Astrocyte of the spinal cord (primary cell): ENCODE data around the gene SMARCAL1.

Source experiments
- DNase-seq: peaks from one replicate; pipeline ENCODE4 v3.0.0; 2011; ENCODE audit warnings: low read depth, low spot score
- H3K4me3 ChIP-seq: 2 replicates; pipeline ENCODE4 v1.5.1; 2011; ENCODE audit warnings: low read depth, mild to moderate bottlenecking, low read length, moderate library complexity
- in situ Hi-C: cut with HindIII; loops from 2 replicates; pipeline ENCODE4 v1.10.0; 2017; ENCODE audit warnings: low sequenced_read_pairs
- TF ChIP-seq, protein P1 (sequence below): IDR thresholded peaks from 2 replicates; pipeline ENCODE4 v1.5.1; 2012; ENCODE audit warnings: low read depth, mild to moderate bottlenecking, low read length, inconsistent platforms

Gene SMARCAL1

DNA sequence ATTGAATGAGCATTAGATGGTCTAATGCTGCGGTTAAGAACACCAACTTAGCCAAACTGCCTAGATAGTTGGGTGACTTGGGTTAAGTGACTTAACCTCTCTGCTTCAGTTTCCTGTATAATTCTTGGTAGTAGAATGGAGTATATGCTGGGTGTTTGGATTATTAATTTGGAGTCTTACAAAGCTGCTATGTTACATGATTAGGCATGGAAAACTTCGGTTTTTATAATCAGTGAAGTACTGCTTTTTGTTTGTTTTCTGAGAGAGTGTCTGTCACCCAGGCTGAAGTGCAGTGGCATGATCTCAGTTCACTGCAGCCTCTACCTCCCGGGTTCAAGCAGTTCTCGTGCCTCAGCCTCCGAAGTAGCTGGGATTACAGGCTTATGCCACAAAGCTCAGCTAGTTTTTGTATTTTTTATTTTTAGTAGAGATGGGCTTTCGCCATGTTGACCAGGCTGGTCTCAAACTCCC, 90.9 kb downstream of the SMARCAL1 start:
- in situ Hi-C loops, result no loop called here
- TF ChIP-seq, protein P1, sequence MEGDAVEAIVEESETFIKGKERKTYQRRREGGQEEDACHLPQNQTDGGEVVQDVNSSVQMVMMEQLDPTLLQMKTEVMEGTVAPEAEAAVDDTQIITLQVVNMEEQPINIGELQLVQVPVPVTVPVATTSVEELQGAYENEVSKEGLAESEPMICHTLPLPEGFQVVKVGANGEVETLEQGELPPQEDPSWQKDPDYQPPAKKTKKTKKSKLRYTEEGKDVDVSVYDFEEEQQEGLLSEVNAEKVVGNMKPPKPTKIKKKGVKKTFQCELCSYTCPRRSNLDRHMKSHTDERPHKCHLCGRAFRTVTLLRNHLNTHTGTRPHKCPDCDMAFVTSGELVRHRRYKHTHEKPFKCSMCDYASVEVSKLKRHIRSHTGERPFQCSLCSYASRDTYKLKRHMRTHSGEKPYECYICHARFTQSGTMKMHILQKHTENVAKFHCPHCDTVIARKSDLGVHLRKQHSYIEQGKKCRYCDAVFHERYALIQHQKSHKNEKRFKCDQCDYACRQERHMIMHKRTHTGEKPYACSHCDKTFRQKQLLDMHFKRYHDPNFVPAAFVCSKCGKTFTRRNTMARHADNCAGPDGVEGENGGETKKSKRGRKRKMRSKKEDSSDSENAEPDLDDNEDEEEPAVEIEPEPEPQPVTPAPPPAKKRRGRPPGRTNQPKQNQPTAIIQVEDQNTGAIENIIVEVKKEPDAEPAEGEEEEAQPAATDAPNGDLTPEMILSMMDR, result no peak
- no peak for DNase-seq
- H3K4me3 ChIP-seq, result no peak overlapping the region

DNA sequence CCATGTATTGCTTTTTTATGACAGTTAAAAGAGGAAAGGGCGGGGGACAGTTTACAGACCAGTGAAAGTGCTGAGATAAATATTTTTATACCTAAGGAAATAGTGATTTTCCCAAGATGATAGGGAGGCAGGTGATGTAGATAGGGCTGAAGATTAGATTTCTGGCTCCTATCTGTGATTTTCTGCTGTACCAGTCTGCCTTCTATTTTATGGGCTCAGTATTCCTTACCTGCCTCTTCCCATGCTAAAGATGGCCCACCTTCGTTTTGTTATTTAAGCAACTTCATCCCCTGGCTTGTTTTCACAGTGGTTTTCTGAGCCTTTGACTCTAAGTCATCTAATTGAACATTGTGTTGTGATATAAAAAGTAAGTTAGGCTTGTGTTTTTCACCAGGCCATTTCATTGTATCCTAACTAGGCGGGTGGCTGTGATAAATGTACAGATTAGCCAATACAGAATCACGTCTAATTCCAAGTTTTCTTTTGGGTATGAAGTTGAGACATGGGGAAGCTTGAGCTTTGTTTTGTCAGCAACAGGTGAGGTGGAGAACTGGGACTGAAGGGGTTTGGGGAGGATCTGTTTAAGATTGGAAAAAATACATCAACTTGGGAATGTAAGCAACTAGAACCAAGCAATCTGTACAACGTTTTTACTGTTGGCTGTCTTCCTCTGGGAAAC, 91.6 kb downstream of the SMARCAL1 start:
- no peak overlapping the region for H3K4me3 ChIP-seq
- TF ChIP-seq, protein P1, result no peak
- DNase-seq, result no peak
- in situ Hi-C loops, result no loop called here

DNA sequence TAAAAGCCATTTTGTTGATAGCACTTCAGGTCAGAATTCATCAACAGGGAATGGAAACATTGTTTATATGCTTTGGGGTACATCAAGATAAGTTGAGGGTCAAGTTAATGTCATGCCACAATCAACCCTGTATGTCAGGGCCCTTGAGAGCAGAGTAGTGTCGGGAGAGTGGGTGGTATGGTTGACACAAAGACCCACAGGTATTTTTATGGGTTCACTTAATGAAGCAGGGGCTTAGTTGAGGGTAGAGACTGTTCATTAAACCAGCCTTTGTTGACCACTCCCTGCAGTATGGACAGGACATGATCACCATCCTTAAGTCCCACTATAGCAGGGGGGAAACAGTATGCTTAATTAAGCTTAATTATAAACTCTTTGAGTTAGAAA, 92.1 kb downstream of the SMARCAL1 start:
- DNase-seq, result no peak
- TF ChIP-seq, protein P1, result no peak
- in situ Hi-C loops, result no loop called here
- H3K4me3 ChIP-seq, result no peak overlapping the region

DNA sequence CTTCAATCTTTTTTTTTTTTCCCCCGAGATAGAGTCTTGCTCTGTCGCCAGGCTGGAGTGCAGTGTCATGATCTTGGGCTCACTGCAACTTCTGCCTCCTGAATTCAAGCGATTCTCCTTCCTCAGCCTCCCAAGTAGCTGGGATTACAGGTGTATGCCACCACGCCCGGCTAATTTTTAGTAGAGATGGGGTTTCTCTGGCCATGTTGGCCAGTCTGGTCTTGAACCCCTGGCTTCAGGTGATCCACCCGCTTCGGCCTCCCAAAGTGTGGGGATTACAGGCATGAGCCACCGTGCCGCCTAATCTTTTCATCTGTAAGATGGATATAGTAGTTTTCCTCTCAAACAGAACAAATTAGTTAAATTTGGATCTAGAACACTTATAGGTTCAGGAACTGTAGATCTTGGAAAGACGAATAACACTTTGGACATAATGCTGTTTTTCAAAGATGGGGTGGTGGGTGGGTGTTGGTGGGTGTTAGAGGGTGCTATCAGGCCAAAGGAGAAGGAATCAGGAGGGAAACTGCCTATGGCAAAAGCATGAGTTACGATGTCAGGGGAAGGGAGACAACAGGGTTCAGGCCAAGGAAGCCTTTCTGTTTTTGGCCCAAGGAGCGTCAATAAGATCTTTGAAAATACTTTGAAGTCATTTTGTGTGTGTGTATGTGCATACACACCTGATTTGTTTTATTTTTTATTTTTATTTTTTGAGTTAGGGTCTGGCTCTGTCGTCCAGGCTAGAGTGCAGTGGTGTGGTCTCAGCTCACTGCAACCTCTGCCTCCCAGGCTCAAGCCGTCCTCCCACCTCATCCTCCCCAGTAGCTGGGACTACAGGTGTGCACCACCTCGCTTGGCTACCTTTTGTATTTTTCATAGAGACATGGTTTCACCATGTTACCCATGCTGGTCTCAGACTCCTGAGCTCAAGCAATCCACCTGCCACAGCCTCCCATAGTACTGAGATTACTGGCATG, 93.1 kb downstream of the SMARCAL1 start:
- H3K4me3 ChIP-seq, result no peak overlapping the region
- no peak for DNase-seq
- in situ Hi-C loops, result no loop called here
- TF ChIP-seq, protein P1, result no peak

DNA sequence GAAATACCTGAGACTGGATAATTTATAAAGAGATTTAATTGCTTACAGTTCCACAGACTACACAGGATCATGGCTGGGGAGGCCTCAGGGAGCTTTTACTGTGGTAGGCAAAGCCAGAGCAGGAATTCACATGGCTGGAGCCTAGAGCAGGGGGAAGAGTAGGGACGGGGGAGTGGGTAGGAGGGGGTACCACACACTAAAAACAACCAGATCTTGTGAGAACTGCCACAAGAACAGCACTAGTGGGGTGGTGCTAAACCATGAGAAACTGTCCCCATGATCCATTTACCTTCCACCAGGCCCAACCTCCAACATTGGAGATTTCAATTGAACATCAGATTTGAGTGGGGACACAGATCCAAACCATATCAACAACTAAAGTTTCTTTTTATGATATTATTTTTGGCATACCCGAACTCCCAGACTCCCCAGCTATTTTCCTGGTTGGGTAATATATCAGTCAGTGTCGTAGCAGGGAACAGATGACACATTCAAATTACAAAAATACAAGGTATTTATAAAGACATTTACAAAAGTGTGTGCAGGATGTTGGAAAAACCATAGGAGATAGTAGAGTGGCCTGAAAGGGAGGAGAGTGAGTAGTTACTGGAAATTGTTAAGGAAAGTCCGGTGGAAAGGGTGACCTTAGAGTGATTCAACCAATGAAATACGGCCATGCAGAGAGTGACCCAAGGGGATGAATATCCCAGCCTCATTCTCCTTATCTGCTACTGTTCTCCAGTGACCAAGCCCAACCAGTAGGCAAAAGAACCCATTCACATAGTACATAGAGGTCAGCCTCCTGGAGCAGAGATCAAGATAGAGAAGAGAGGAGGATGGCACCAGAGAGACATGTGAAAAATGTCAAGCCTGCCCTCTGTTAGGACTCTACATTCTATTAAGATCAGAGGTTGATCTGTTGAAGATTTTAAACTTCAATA, 95.2 kb downstream of the SMARCAL1 start:
- H3K4me3 ChIP-seq, result no peak overlapping the region
- in situ Hi-C loops, result no loop called here
- no peak for DNase-seq
- TF ChIP-seq, protein P1, result no peak

DNA sequence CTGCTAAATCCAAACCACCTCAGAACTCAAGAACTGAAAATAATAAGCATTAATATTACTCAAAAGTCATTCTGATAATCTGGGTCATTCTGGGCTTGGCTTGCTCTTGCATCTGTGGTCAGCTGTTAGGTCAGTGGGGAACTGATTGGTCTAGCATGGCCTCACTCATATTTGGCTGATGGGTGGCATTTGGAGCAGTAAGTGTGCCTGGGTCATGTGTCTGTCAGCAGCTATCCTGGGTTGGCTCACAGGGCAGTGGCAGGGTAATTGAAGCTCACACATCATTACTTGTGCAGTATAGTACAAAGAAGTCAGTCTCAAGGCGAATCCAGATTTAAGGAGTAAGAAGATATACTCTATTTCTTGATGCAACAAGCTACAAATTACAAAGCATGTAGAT, 95.9 kb downstream of the SMARCAL1 start:
- no peak for DNase-seq
- in situ Hi-C loops, result no loop called here
- H3K4me3 ChIP-seq, result no peak overlapping the region
- TF ChIP-seq, protein P1, result no peak
